Lower lobe of right lung (tissue), 2 donors: ENCODE data around the gene LAG3. TPM values are rescaled to one million over a fixed set of nuclear protein-coding genes. Genes with fewer than 3 reads are reported as not detected.

Experiments
- ATAC-seq, 2 donors: fragments of 200-7000 bp; cut with Tn5 transposase; one replicate each; pipeline ENCODE4 v1.9.1; 2020 to 2022; ENCODE audit warnings: mild to moderate bottlenecking in 2 of 2, moderate library complexity in 2 of 2
- DNase-seq: peaks from one replicate; pipeline ENCODE4 v3.0.0-alpha.2; 2020
- H3K27ac ChIP-seq: fragments of 200-600 bp; one replicate; pipeline ENCODE4 v1.8.0; 2022
- H3K27me3 ChIP-seq: fragments of 200-600 bp; one replicate; pipeline ENCODE4 v1.8.0; 2022; ENCODE audit warnings: low read depth
- H3K36me3 ChIP-seq: fragments of 200-600 bp; one replicate; pipeline ENCODE4 v1.8.0; 2022; ENCODE audit warnings: mild to moderate bottlenecking
- H3K4me1 ChIP-seq: fragments of 200-600 bp; one replicate; pipeline ENCODE4 v1.8.0; 2022
- H3K4me3 ChIP-seq: fragments of 200-600 bp; one replicate; pipeline ENCODE4 v1.8.0; 2022; ENCODE audit warnings: mild to moderate bottlenecking
- H3K9me3 ChIP-seq: fragments of 200-600 bp; one replicate; pipeline ENCODE4 v1.8.0; 2022
- intact Hi-C: fragments of 100-400 bp; cut with DNase I; formaldehyde crosslinking; loops from one replicate; pipeline ENCODE4 v1.11.0; 2022
- total RNA-seq: library from RNA; stranded (reverse); fragmentation: NEBNext Ultra II Directional; extraction: Animal tissue kit (Norgen Biotek cat#: 25700); gene quantifications from one replicate; pipeline ENCODE4 v1.2.1, GENCODE V29; 2021
- TF ChIP-seq, protein P1 (sequence below): fragments of 200-600 bp; IDR thresholded peaks from one replicate; pipeline ENCODE4 v1.8.0; 2022; ENCODE audit warnings: antibody characterized with exemption, mild to moderate bottlenecking
- donor health status: DM: no; HTN: yes; CAD: no; lungs with severe emphysema.

The LAG3 gene
- total RNA-seq, 1 donor from 2014 or later = 2.1 TPM

DNA sequence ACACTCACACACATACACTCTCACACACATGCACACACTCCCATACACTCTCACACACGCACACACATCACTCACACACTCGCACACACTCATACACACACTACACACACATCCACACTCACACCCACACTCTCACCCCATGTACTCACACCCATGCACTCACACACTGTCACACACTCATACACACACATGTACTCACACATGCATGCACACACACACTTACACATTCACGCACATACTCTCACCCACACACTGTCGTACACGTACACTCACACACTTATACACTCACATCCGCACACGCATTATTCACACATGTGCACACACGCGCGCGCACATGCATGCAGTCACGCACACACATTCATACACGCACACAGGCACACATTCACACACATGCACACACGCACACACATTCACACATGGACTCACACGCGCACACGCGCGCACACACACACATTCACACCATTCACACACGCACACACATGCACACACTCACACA, 45.4 kb downstream of the LAG3 start:
- intact Hi-C loops = no loop called here
- DNase-seq (no peak), ATAC-seq (no peak)
- Histone ChIP-seq H3K4me3 (no peak overlapping the region), H3K27ac (no peak overlapping the region), H3K36me3 (peaks cover 19% of the 10 kb centered on the region), H3K9me3 (no peaks in the 10 kb centered on the region), H3K27me3 (peaks cover 10% of the 10 kb centered on the region), H3K4me1 (peaks cover 8% of the 10 kb centered on the region)
- TF ChIP-seq, protein P1, sequence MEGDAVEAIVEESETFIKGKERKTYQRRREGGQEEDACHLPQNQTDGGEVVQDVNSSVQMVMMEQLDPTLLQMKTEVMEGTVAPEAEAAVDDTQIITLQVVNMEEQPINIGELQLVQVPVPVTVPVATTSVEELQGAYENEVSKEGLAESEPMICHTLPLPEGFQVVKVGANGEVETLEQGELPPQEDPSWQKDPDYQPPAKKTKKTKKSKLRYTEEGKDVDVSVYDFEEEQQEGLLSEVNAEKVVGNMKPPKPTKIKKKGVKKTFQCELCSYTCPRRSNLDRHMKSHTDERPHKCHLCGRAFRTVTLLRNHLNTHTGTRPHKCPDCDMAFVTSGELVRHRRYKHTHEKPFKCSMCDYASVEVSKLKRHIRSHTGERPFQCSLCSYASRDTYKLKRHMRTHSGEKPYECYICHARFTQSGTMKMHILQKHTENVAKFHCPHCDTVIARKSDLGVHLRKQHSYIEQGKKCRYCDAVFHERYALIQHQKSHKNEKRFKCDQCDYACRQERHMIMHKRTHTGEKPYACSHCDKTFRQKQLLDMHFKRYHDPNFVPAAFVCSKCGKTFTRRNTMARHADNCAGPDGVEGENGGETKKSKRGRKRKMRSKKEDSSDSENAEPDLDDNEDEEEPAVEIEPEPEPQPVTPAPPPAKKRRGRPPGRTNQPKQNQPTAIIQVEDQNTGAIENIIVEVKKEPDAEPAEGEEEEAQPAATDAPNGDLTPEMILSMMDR = no peak

DNA sequence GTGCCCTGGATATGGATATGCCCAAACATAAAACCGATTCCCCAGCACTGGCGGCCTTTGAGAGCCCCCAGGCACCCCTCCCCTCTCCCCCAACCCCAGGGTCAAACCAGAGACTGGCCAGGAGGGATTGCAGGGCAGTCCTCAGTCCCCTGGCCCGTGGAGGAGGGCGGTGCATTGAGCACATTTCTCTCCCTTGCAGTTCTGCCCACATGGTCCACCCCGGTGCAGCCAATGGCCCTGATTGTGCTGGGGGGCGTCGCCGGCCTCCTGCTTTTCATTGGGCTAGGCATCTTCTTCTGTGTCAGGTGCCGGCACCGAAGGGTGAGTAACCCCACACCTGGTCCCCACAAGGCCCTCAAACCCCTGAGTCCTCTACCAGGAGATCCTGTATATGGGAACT, 45.9 kb downstream of the LAG3 start:
- intact Hi-C loops = no loop called here
- no peak for DNase-seq

DNA sequence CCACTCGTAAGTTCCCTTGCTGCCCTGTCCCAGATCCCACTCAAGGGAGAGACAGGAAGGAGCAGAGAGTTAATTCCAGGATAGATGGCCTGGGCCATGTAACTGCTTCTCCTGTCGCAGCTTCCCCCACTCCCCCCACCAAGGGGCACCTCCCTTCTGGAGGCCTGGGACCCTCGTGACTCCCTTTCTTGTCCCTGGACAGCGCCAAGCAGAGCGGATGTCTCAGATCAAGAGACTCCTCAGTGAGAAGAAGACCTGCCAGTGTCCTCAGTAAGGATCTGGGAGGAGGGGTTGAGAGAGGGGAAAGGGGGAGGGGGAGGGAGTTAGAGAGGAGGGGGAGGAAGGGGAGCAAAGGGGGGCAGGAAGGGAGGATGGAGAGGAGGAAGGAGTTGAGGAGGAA, 46.3 kb downstream of the LAG3 start:
- Histone ChIP-seq H3K4me3 (no peak overlapping the region), H3K9me3 (no peaks in the 10 kb centered on the region), H3K27me3 (peaks cover 12% of the 10 kb centered on the region), H3K36me3 (peaks cover 19% of the 10 kb centered on the region), H3K27ac (no peak overlapping the region), H3K4me1 (peaks cover 8% of the 10 kb centered on the region)
- no peak for DNase-seq
- TF ChIP-seq, protein P1 = no peak
- no peak for ATAC-seq
- intact Hi-C loops = no loop called here

More for the DNA sequence above, 45.9 kb downstream of the LAG3 start:
- Histone ChIP-seq H3K9me3 (no peaks in the 10 kb centered on the region), H3K4me1 (peaks cover 8% of the 10 kb centered on the region), H3K27ac (no peak overlapping the region), H3K27me3 (peaks cover 12% of the 10 kb centered on the region), H3K4me3 (no peak overlapping the region), H3K36me3 (peaks cover 19% of the 10 kb centered on the region)
- no peak for ATAC-seq
- TF ChIP-seq, protein P1 = no peak

DNA sequence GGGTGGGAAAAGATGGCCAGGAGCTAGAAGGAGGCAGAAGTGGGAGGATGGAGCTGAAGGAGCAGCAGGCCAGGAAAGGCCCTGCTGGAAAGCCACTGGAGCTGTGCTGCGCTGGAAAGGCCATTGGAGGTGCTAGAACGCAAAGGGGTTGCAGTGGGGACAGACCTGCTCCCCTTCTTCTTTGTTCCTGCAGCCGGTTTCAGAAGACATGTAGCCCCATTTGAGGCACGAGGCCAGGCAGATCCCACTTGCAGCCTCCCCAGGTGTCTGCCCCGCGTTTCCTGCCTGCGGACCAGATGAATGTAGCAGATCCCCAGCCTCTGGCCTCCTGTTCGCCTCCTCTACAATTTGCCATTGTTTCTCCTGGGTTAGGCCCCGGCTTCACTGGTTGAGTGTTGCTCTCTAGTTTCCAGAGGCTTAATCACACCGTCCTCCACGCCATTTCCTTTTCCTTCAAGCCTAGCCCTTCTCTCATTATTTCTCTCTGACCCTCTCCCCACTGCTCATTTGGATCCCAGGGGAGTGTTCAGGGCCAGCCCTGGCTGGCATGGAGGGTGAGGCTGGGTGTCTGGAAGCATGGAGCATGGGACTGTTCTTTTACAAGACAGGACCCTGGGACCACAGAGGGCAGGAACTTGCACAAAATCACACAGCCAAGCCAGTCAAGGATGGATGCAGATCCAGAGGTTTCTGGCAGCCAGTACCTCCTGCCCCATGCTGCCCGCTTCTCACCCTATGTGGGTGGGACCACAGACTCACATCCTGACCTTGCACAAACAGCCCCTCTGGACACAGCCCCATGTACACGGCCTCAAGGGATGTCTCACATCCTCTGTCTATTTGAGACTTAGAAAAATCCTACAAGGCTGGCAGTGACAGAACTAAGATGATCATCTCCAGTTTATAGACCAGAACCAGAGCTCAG, 47.0 kb downstream of the LAG3 start:
- no peak for DNase-seq
- peaks cover 8% of the 10 kb centered on the region for H3K4me1 ChIP-seq
- ATAC-seq = no peak
- no peaks in the 10 kb centered on the region for H3K9me3 ChIP-seq
- TF ChIP-seq, protein P1 = no peak
- H3K4me3 ChIP-seq = no peak overlapping the region
- peaks cover 19% of the 10 kb centered on the region for H3K36me3 ChIP-seq
- H3K27ac ChIP-seq = no peak overlapping the region
- H3K27me3 ChIP-seq = peaks cover 15% of the 10 kb centered on the region
- intact Hi-C loops = no loop called here

DNA sequence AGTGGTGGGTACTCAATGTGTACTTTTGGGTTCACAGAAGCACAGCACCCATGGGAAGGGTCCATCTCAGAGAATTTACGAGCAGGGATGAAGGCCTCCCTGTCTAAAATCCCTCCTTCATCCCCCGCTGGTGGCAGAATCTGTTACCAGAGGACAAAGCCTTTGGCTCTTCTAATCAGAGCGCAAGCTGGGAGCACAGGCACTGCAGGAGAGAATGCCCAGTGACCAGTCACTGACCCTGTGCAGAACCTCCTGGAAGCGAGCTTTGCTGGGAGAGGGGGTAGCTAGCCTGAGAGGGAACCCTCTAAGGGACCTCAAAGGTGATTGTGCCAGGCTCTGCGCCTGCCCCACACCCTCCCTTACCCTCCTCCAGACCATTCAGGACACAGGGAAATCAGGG, 47.8 kb downstream of the LAG3 start:
- H3K4me3 ChIP-seq = no peak overlapping the region
- peaks cover 8% of the 10 kb centered on the region for H3K4me1 ChIP-seq
- DNase-seq (no peak), ATAC-seq (no peak)
- no peaks in the 10 kb centered on the region for H3K9me3 ChIP-seq
- TF ChIP-seq, protein P1 = no peak
- intact Hi-C loops = no loop called here
- peaks cover 13% of the 10 kb centered on the region for H3K36me3 ChIP-seq
- H3K27ac ChIP-seq = no peak overlapping the region
- peaks cover 17% of the 10 kb centered on the region for H3K27me3 ChIP-seq
